Kidney tubule cell (primary cell): ENCODE data around the gene RFX8.
"Not testable (repeated sequence)": the region's sequence is repeated elsewhere in the genome, so short reads cannot be mapped to it uniquely, and the experiment has no call there.

Experiments
- DNase-seq: peaks from one replicate; pipeline ENCODE4 v3.0.0-alpha.2; 2018; ENCODE audit warnings: low spot score

The RFX8 gene

GRCh38 chr2:101486258-101486701 is 11.4 kb upstream of the RFX8 start:
- no peak for DNase-seq

GRCh38 chr2:101485856-101486255 is 10.9 kb upstream of the RFX8 start:
- DNase-seq, result no peak

GRCh38 chr2:101480764-101481163 is 5.9 kb upstream of the RFX8 start:
- no peak for DNase-seq

- no peak for DNase-seq
Observed at GRCh38 chr2:101479810-101480209, 4.9 kb upstream of the RFX8 start.

- peak; percentile 10 for DNase-seq
Observed at GRCh38 chr2:101479328-101479727, 4.4 kb upstream of the RFX8 start.

GRCh38 chr2:101478181-101479001 is 3.5 kb upstream of the RFX8 start:
- no peak for DNase-seq

- DNase-seq, result no peak
Observed at GRCh38 chr2:101477556-101477955, 2.6 kb upstream of the RFX8 start.

- peak; percentile 4 for DNase-seq
Observed at GRCh38 chr2:101476605-101477208, 1.8 kb upstream of the RFX8 start.

- DNase-seq, result peak; percentile 20
Observed at GRCh38 chr2:101473911-101474701, 806 bp downstream of the RFX8 start.

GRCh38 chr2:101473591-101473910 is 1.4 kb downstream of the RFX8 start:
- DNase-seq, result no peak

GRCh38 chr2:101469863-101470262 is 5.0 kb downstream of the RFX8 start:
- no peak for DNase-seq

GRCh38 chr2:101467306-101467705 is 7.6 kb downstream of the RFX8 start:
- no peak for DNase-seq

- no peak for DNase-seq
Observed at GRCh38 chr2:101466426-101466825, 8.5 kb downstream of the RFX8 start.

GRCh38 chr2:101464841-101465240 is 10.1 kb downstream of the RFX8 start:
- peak; percentile 26 for DNase-seq

GRCh38 chr2:101463911-101464641 is 10.8 kb downstream of the RFX8 start:
- DNase-seq, result peak; percentile 68

GRCh38 chr2:101463421-101463820 is 11.5 kb downstream of the RFX8 start:
- DNase-seq, result no peak

GRCh38 chr2:101461381-101461780 is 13.5 kb downstream of the RFX8 start:
- no peak for DNase-seq

- not testable (repeated sequence) for DNase-seq
Observed at GRCh38 chr2:101454408-101454807, 20.5 kb downstream of the RFX8 start.

GRCh38 chr2:101450965-101451364 is 23.9 kb downstream of the RFX8 start:
- DNase-seq, result no peak

GRCh38 chr2:101446869-101447268 is 28.0 kb downstream of the RFX8 start:
- peak; percentile 73 for DNase-seq

- DNase-seq, result peak; percentile 13
Observed at GRCh38 chr2:101442667-101443061, 32.2 kb downstream of the RFX8 start.

- peak; percentile 35 for DNase-seq
Observed at GRCh38 chr2:101442042-101442666, 32.8 kb downstream of the RFX8 start.
